GM10248 (cell line): ENCODE results near the gene KCNJ12.

Source experiments
- CTCF ChIA-PET: fragments of 300-600 bp; sonication (Branson Sonifier 250); formaldehyde crosslinking; extraction: SDS; loops from one replicate; lab custom pipeline; 2021; ENCODE audit warnings: antibody characterized with exemption; lab: Yijun Ruan, JAX
- POLR2A ChIA-PET: fragments of 350-650 bp; sonication (Branson Sonifier 250); formaldehyde crosslinking; extraction: SDS; loops from one replicate; lab custom pipeline; 2020; ENCODE audit warnings: antibody characterized with exemption; lab: Yijun Ruan, JAX
- DNase-seq: peaks from one replicate; pipeline ENCODE4 v3.0.0; 2012; ENCODE audit errors: extremely low spot score
- TF ChIP-seq, protein P1 (sequence below): IDR thresholded peaks from 2 replicates; pipeline ENCODE4 v1.5.1; 2012; ENCODE audit warnings: mild to moderate bottlenecking, low read depth; ENCODE audit errors: extremely low read depth, missing control alignments, control extremely low read depth

KCNJ12 gene

DNA sequence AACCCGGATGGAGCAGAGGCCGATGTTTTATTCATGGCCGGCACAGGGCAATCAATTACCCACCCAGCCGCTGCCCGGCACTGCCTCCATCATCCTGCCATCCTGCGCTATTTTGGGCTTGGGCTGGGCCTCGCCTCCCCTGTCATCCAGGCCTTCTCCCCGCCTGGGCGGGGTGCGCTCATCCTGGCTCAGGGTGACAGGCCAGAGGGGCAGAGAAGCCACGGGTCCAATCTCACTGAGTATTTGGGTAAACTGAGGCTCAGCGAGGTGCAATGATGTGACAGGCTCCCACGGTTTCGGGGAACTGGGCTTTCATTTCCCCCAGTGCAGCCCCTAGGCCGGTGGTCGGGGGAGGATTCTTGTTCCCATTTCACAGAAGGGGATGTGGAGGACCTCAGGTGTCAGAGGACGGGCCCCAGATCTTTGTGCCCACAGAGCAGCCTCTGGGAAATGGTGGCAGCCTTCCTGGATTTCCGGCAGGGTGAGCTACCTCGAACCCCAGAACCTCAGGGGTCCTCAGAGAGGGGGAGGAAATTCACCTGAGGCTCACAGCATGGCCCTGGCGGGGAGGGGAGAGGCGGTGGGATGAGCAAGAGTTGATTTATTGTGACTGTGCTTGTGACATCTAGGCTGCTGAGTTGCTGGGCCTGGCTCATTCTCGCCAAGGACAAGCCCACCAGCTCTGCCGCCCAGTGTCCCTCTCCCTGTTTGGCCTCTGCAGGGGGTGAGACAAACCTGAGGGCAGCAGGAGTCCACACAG, 23.8 kb upstream of the KCNJ12 start:
- ChIA-PET POLR2A (no interaction called here), CTCF (no interaction called here)
- TF ChIP-seq, protein P1, sequence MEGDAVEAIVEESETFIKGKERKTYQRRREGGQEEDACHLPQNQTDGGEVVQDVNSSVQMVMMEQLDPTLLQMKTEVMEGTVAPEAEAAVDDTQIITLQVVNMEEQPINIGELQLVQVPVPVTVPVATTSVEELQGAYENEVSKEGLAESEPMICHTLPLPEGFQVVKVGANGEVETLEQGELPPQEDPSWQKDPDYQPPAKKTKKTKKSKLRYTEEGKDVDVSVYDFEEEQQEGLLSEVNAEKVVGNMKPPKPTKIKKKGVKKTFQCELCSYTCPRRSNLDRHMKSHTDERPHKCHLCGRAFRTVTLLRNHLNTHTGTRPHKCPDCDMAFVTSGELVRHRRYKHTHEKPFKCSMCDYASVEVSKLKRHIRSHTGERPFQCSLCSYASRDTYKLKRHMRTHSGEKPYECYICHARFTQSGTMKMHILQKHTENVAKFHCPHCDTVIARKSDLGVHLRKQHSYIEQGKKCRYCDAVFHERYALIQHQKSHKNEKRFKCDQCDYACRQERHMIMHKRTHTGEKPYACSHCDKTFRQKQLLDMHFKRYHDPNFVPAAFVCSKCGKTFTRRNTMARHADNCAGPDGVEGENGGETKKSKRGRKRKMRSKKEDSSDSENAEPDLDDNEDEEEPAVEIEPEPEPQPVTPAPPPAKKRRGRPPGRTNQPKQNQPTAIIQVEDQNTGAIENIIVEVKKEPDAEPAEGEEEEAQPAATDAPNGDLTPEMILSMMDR = no peak
- DNase-seq = no peak

DNA sequence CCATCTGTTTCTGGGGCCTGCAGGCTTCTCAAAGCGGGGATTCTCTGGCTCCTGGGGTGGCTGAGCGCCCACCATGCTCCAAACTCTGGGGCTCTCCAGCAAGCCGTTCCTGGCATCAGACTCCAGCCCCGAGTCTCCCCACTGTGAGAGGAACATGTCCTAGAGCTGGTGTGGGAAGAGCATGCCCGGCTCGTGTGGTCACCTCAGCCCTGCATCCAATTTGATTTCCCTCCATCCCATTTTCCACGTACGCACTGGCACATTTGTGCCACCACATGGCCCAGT, 23.2 kb upstream of the KCNJ12 start:
- DNase-seq = no peak
- ChIA-PET POLR2A (no interaction called here), CTCF (no interaction called here)

DNA sequence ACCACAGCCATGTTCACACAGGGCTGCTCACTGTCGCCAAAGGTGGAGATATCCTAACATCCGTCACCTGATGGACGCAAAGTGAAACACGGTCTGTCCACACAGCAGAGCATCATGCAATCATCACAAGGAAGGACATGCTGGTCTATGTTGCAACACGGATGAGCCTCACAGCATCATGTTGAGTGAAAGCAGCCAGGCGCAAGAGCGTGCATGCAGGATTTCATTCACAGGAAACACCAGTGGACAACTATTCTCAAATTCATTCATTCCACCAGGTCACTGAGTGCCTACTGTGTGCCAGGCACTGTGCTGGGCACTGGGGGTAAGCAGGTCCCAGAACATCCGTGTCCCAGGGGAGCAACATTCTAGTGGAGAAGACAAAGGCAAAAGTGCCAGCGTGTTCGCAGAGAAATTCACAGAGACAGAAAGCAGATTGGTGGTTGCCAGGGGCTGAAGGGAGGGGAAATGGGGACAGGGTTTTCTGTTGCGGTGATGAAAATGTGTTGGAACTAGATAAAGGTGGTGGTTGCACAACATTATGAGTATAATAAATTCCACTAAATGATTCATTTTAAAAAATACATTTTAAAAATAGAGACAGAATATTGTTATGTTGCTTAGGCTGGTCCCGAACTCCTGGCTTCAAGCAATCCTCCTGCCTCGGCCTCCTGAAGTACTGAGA, 22.7 kb upstream of the KCNJ12 start:
- CTCF ChIA-PET = no interaction called here
- TF ChIP-seq, protein P1 = no peak
- no peak for DNase-seq
- POLR2A ChIA-PET = no interaction called here

More for the DNA sequence above, 23.2 kb upstream of the KCNJ12 start:
- TF ChIP-seq, protein P1 = no peak

DNA sequence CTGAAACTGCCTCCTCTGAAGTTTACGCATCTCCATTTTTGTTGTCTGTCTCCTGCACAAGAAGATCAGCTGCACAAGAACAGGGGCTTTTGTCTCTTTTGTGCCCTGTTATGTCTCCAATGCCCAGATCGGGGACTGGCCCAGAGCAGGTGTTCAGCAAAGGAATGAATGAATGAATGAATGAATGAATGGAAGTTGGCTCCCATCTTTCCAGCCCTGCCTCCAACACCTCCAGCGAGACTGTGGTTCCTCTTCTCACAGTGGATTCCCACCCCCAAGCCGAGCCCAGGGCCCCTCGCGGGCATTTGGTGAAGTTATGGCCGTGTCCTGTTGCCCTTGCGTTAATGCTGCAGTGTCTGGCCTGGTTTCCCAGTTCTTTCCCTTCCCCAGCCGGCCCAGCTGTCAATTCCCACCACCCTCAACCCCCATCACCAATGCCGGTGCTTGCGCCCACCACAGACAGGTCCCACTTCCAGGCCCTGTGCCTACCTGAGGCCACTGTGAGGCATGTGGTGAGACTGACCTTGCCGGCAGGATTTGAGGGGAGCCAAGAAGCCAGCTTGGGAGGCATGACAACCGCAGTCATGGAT, 21.3 kb upstream of the KCNJ12 start:
- DNase-seq = no peak
- ChIA-PET CTCF (no interaction called here), POLR2A (no interaction called here)
- TF ChIP-seq, protein P1 = no peak

DNA sequence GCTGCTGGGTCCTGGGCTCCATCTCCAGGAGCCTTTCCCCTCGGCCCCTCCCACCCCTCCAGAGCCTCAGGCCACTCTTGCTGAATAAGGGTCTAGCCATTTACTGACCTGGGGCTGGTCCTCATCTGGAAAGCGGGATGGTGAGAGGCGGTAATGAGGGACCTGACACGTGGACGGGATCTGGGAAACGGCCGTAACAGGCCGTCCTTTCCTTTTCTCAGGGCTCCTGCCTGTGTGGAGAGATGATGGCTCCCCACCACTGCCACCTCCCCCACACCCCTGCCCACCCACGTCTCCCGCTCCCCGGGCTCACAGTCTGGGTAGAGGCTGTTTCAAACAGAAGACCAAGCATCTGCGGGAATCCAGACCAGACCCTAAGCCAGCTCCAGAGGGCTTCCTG, 20.6 kb upstream of the KCNJ12 start:
- TF ChIP-seq, protein P1 = no peak
- no peak for DNase-seq
- ChIA-PET CTCF (no interaction called here), POLR2A (no interaction called here)

DNA sequence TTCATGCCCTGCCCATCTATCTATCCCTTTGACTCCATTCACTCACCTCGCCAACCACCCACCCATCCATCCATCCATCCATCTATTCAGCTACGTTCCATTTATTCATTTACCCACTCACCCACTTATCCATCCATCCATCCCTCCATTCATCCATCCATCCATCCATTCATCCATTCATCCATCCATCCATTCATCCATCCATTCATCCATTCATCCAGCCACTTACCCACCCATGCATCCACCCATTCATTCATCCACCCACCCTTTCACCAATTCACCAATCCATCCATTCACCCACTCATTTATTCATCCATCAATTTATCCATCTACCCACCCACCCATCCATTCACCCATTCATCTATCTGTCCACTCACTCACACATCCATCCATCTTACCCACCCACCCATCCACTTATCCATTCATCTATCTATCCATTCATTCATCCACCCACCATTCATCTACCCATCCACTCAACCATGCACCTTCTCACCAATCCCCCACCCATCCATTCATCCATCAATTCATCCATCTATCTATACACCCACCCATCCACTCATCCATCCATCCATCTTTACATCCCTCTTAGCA, 19.5 kb upstream of the KCNJ12 start:
- no peak for DNase-seq

More for the DNA sequence above, 19.5 kb upstream of the KCNJ12 start:
- CTCF ChIA-PET = no interaction called here
- TF ChIP-seq, protein P1 = no peak
- POLR2A ChIA-PET = no interaction called here
